Stimulated activated CD4-positive, alpha-beta T cell treated with anti-CD3 and anti-CD28 coated beads, Interleukin-15, amount 100 ng/mL, for 1 hour (primary cell): ENCODE results near the gene CDCP2.

Experiments
- DNase-seq, 2 donors: peaks; one replicate each; pipeline ENCODE4 v3.0.0-alpha.2; 2020; ENCODE audit warnings: low read depth in 1 of 2, low spot score in 1 of 2

Gene CDCP2

GRCh38 chr1:54137534-54138061, 15.2 kb downstream of the CDCP2 start:
- DNase-seq, result no peak

GRCh38 chr1:54136963-54137533, 15.8 kb downstream of the CDCP2 start:
- DNase-seq, result no peak

- no peak for DNase-seq
Measured at GRCh38 chr1:54136269-54136896, 16.4 kb downstream of the CDCP2 start.

- DNase-seq, result no peak
Measured at GRCh38 chr1:54135436-54136120, 17.2 kb downstream of the CDCP2 start.

GRCh38 chr1:54134295-54134694, 18.5 kb downstream of the CDCP2 start:
- no peak for DNase-seq

GRCh38 chr1:54132495-54132894, 20.3 kb downstream of the CDCP2 start:
- no peak for DNase-seq

GRCh38 chr1:54131419-54131818, 21.4 kb downstream of the CDCP2 start:
- DNase-seq, result no peak

- no peak for DNase-seq
Measured at GRCh38 chr1:54129858-54130257, 22.9 kb downstream of the CDCP2 start.

- no peak for DNase-seq
Measured at GRCh38 chr1:54127594-54128300, 25.1 kb downstream of the CDCP2 start.

GRCh38 chr1:54126271-54126815, 26.5 kb downstream of the CDCP2 start:
- no peak for DNase-seq

GRCh38 chr1:54125386-54126070, 27.3 kb downstream of the CDCP2 start:
- DNase-seq, result no peak

- no peak for DNase-seq
Measured at GRCh38 chr1:54124906-54125305, 27.9 kb downstream of the CDCP2 start.

GRCh38 chr1:54124472-54124871, 28.3 kb downstream of the CDCP2 start:
- no peak for DNase-seq

GRCh38 chr1:54122992-54123391, 29.8 kb downstream of the CDCP2 start:
- no peak for DNase-seq

GRCh38 chr1:54122135-54122751, 30.6 kb downstream of the CDCP2 start:
- DNase-seq, result no peak

- DNase-seq, result peak; percentile 42 to 47
Measured at GRCh38 chr1:54121482-54122134, 31.2 kb downstream of the CDCP2 start.

- DNase-seq, result no peak
Measured at GRCh38 chr1:54120698-54121481, 31.9 kb downstream of the CDCP2 start.

GRCh38 chr1:54120018-54120697, 32.6 kb downstream of the CDCP2 start:
- DNase-seq, result no peak

- no peak for DNase-seq
Measured at GRCh38 chr1:54118704-54119103, 34.1 kb downstream of the CDCP2 start.
